ENCODE measurements around the gene CYBA.

DNA sequence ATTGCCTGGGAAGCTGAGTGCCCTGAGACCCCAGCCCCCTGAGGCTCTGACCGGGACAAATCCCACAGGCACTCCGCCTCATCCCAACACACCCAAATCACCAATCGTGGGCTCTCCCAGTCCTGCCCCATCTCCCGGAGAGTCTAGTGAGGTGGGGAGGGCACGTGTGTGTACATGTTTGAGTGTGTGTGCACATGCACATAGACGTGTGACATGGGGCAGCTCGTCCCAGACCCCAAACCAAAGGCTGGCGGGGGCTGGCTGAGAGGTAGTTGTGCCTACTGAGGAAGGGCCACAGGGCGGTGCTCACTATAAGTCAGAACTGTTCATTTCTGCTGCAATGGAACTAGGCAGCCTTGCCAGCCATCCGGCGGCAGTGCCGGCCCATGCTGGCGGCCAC is 26.9 kb upstream of the CYBA start:
- TF ChIP-seq MYC (IDR thresholded peaks at IDR 0.05; ENCODE audit: insufficient read depth, insufficient read length, insufficient replicate concordance, low read length, severe bottlenecking): no peak
- TF ChIP-seq, protein P1, sequence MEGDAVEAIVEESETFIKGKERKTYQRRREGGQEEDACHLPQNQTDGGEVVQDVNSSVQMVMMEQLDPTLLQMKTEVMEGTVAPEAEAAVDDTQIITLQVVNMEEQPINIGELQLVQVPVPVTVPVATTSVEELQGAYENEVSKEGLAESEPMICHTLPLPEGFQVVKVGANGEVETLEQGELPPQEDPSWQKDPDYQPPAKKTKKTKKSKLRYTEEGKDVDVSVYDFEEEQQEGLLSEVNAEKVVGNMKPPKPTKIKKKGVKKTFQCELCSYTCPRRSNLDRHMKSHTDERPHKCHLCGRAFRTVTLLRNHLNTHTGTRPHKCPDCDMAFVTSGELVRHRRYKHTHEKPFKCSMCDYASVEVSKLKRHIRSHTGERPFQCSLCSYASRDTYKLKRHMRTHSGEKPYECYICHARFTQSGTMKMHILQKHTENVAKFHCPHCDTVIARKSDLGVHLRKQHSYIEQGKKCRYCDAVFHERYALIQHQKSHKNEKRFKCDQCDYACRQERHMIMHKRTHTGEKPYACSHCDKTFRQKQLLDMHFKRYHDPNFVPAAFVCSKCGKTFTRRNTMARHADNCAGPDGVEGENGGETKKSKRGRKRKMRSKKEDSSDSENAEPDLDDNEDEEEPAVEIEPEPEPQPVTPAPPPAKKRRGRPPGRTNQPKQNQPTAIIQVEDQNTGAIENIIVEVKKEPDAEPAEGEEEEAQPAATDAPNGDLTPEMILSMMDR (IDR thresholded peaks at IDR 0.05 in 2 of 3, conservative IDR thresholded peaks at IDR 0.05 in 1 of 3; ENCODE audit: control insufficient read depth in 2 of 3, extremely low read depth in 1 of 3, insufficient read depth in 1 of 3, low read depth in 3 of 3, low read length in 3 of 3): no peak

All from GM12878 (cell line).